Brain microvascular endothelial cell (primary cell): ENCODE measurements around the gene MESP2.

Source experiments
- DNase-seq: peaks from one replicate; pipeline ENCODE4 v3.0.0-alpha.2; 2020
- H3K27ac ChIP-seq: fragments of 250-450 bp; sonication (Bioruptor Pico); 2 replicates; pipeline ENCODE4 v1.5.1; 2020; ENCODE audit warnings: mild to moderate bottlenecking, moderate library complexity
- H3K27me3 ChIP-seq: fragments of 250-450 bp; sonication (Bioruptor Pico); replicated peaks from 2 replicates; pipeline ENCODE4 v1.5.1; 2020; ENCODE audit warnings: mild to moderate bottlenecking
- H3K36me3 ChIP-seq: fragments of 250-450 bp; sonication (Bioruptor Pico); replicated peaks from 2 replicates; pipeline ENCODE4 v1.5.1; 2020; ENCODE audit warnings: mild to moderate bottlenecking
- H3K4me3 ChIP-seq: 2 replicates; pipeline ENCODE4 v1.5.1; 2011; ENCODE audit warnings: low read depth, mild to moderate bottlenecking, control low read depth, low read length, moderate library complexity
- CTCF ChIP-seq: IDR thresholded peaks from 2 replicates; pipeline ENCODE4 v1.5.1; 2011; ENCODE audit warnings: low read depth, mild to moderate bottlenecking, moderate library complexity, low read length, control low read depth, inconsistent platforms; ENCODE audit errors: missing control alignments
- in situ Hi-C: cut with HindIII; loops from 2 replicates; pipeline ENCODE4 v1.10.0; 2017; ENCODE audit warnings: low sequenced_read_pairs, low pct_ligation_motif_present

The MESP2 gene

GRCh38 chr15:89747708-89748682 is 28.1 kb upstream of the MESP2 start:
- TF ChIP-seq CTCF = no peak
- H3K4me3 ChIP-seq = no peak overlapping the region
- in situ Hi-C loops = no loop called here
- H3K27me3 ChIP-seq = peaks cover 3% of the 10 kb centered on the region
- no peak overlapping the region for H3K27ac ChIP-seq
- no peak for DNase-seq
- H3K36me3 ChIP-seq = no peaks in the 10 kb centered on the region

GRCh38 chr15:89749054-89749453 is 27.1 kb upstream of the MESP2 start:
- no peak for TF ChIP-seq CTCF
- Histone ChIP-seq H3K27ac (no peak overlapping the region), H3K36me3 (no peaks in the 10 kb centered on the region), H3K4me3 (no peak overlapping the region), H3K27me3 (peaks cover 3% of the 10 kb centered on the region)
- DNase-seq = no peak
- in situ Hi-C loops = no loop called here

GRCh38 chr15:89749526-89749925 is 26.6 kb upstream of the MESP2 start:
- H3K27me3 ChIP-seq = peaks cover 3% of the 10 kb centered on the region
- no peak overlapping the region for H3K27ac ChIP-seq
- no peak for TF ChIP-seq CTCF
- no peak overlapping the region for H3K4me3 ChIP-seq
- no peaks in the 10 kb centered on the region for H3K36me3 ChIP-seq
- no peak for DNase-seq
- in situ Hi-C loops = no loop called here

- peak; percentile 1 for TF ChIP-seq CTCF
- H3K27me3 ChIP-seq = peaks cover 3% of the 10 kb centered on the region
- in situ Hi-C loops = no loop called here
- no peak overlapping the region for H3K27ac ChIP-seq
- H3K36me3 ChIP-seq = no peaks in the 10 kb centered on the region
- DNase-seq = no peak
- peak overlapping the region; percentile 37 for H3K4me3 ChIP-seq
These were observed 26.1 kb upstream of the MESP2 start for GRCh38 chr15:89749951-89750559.

- no peak within 1 kb of the TSS for H3K27ac ChIP-seq
- TF ChIP-seq CTCF = peak; percentile 69
- DNase-seq = peak; percentile 80
- in situ Hi-C loops = no loop called here
- H3K36me3 ChIP-seq = no peaks in the 10 kb centered on the region
- H3K27me3 ChIP-seq = peaks cover 3% of the 10 kb centered on the region
- peak within 1 kb of the TSS; percentile 49 for H3K4me3 ChIP-seq
These were observed 25.3 kb upstream of the MESP2 start, which contains the start of gene MESP1 for GRCh38 chr15:89750560-89751542. MESP1 (minus strand) TSS chr15:89751249; CDS start chr15:89751231, 18 bp downstream.
